Panc1 (cell line): ENCODE measurements around the gene NELFCD. TPM values are rescaled to one million over a fixed set of nuclear protein-coding genes. Genes with fewer than 3 reads are reported as not detected.

ENCODE experiments used
- ATAC-seq: fragments of 200-7000 bp; cut with Tn5 transposase; 2 replicates; pipeline ENCODE4 v1.9.1; 2020; ENCODE audit warnings: mild to moderate bottlenecking, moderate library complexity
- BruUV-seq: library from RNA; stranded (reverse); fragments of 400-500 nt; replicated peaks from 2 replicates; lab custom pipeline; 2021; lab: Mats Ljungman, UMichigan
- CTCF ChIA-PET: fragments of 300-600 bp; sonication (Branson Sonifier 250); formaldehyde crosslinking; loops from one replicate; lab custom pipeline; 2022; ENCODE audit warnings: antibody characterized with exemption; lab: Charles Lee
- POLR2A ChIA-PET: fragments of 300-600 bp; sonication (Branson Sonifier 250); formaldehyde crosslinking; loops from one replicate; lab custom pipeline; 2022; ENCODE audit warnings: antibody characterized with exemption; lab: Charles Lee
- DNase-seq: peaks from one replicate; pipeline ENCODE4 v3.0.0-alpha.2; 2010; ENCODE audit warnings: low read depth, low spot score
- H3K27ac ChIP-seq: 2 replicates; pipeline ENCODE4 v1.5.1; 2011; ENCODE audit warnings: mild to moderate bottlenecking, low read length, inconsistent platforms
- H3K27me3 ChIP-seq: fragments of 200-500 bp; sonication (Bioruptor generic); 2 replicates; pipeline ENCODE4 v1.6.0; 2014; ENCODE audit warnings: low read length, inconsistent platforms; ENCODE audit not compliant: control insufficient read depth, insufficient read depth
- H3K36me3 ChIP-seq: fragments of 200-500 bp; sonication (Bioruptor generic); 2 replicates; pipeline ENCODE4 v1.5.1; 2014; ENCODE audit warnings: inconsistent platforms, mild to moderate bottlenecking, low read length, moderate library complexity; ENCODE audit not compliant: control insufficient read depth, insufficient read depth
- H3K4me1 ChIP-seq: 2 replicates; pipeline ENCODE4 v1.5.1; 2011; ENCODE audit warnings: inconsistent platforms, mild to moderate bottlenecking, low read length, moderate library complexity; ENCODE audit not compliant: control insufficient read depth, insufficient read depth
- H3K4me3 ChIP-seq, 2 experiments: 2 replicates each; pipeline ENCODE4 v1.5.1; 2011 to 2012; ENCODE audit warnings: low read depth in 2 of 2, low read length in 2 of 2, mild to moderate bottlenecking in 2 of 2, inconsistent platforms in 1 of 2, moderate library complexity in 1 of 2
- H3K9me3 ChIP-seq: fragments of 200-500 bp; sonication (Bioruptor generic); 2 replicates; pipeline ENCODE4 v1.5.1; 2014; ENCODE audit warnings: low read depth, mild to moderate bottlenecking, inconsistent platforms, low read length, moderate library complexity; ENCODE audit not compliant: control insufficient read depth, insufficient read depth
- CTCF ChIP-seq: fragments of 450-650 bp; IDR thresholded peaks from 2 replicates; pipeline ENCODE4 v1.5.1; 2017; ENCODE audit warnings: mild to moderate bottlenecking
- POLR2AphosphoS5 ChIP-seq: IDR thresholded peaks from 2 replicates; pipeline ENCODE4 v1.6.1; 2012; ENCODE audit warnings: mild to moderate bottlenecking, low read depth, low read length, moderate library complexity
- REST ChIP-seq, 2 experiments: IDR thresholded peaks; 2 replicates each; pipeline ENCODE4 v1.6.1; 2011 to 2012; ENCODE audit warnings: low read depth in 2 of 2, control low read depth in 1 of 2, low read length in 1 of 2, mild to moderate bottlenecking in 1 of 2, moderate library complexity in 1 of 2; ENCODE audit not compliant: insufficient read depth in 1 of 2
- SIN3A ChIP-seq: IDR thresholded peaks from 2 replicates; pipeline ENCODE4 v1.6.1; 2012; ENCODE audit warnings: low read depth, mild to moderate bottlenecking, low read length, moderate library complexity, borderline replicate concordance; ENCODE audit not compliant: insufficient read depth
- TCF7L2 ChIP-seq: IDR thresholded peaks from 2 replicates; pipeline ENCODE4 v1.6.1; 2011; ENCODE audit warnings: mild to moderate bottlenecking, low read depth, low read length, inconsistent platforms
- in situ Hi-C: cut with HindIII; loops from 2 replicates; pipeline ENCODE4 v1.10.0; 2016; ENCODE audit warnings: low sequenced_read_pairs, low pct_unique_long_range_greater_than_20kb
- intact Hi-C: fragments of 100-400 bp; cut with micrococcal nuclease; formaldehyde crosslinking; loops from one replicate; pipeline ENCODE4 v1.10.0; 2022; ENCODE audit not compliant: unreplicated experiment
- total RNA-seq: library from RNA; stranded (reverse); gene quantifications from one replicate; pipeline ENCODE4 v1.2.1, GENCODE V29; 2021; ENCODE audit not compliant: unreplicated experiment

NELFCD gene
- total RNA-seq, 1 experiment from 2014 or later: 108 TPM

- no peak for ATAC-seq
- POLR2A ChIA-PET: no interaction called here
Measured at GRCh38 chr20:58950603-58951002, 30.5 kb upstream of the NELFCD start.

GRCh38 chr20:58953050-58953449 is 28.0 kb upstream of the NELFCD start:
- no peak for ATAC-seq
- Histone ChIP-seq H3K27ac (no peak overlapping the region), H3K4me3 (no peak overlapping the region), H3K4me1 (no peaks in the 10 kb centered on the region), H3K9me3 (no peaks in the 10 kb centered on the region), H3K27me3 (no peaks in the 10 kb centered on the region), H3K36me3 (no peaks in the 10 kb centered on the region)
- in situ Hi-C loops: no loop called here
- ChIA-PET POLR2A (no interaction called here), CTCF (no interaction called here)
- BruUV-seq: no TSS peak
- DNase-seq: no peak
- intact Hi-C loops: no loop called here
- TF ChIP-seq SIN3A: no peak
- no peak for TF ChIP-seq REST (IDR thresholded peaks at IDR 0.05; ENCODE audit: insufficient read depth in 1 of 2, low read depth in 2 of 2, low read length in 1 of 2)
- TF ChIP-seq CTCF: no peak
- TF ChIP-seq TCF7L2: no peak
- TF ChIP-seq POLR2AphosphoS5: no peak

More at GRCh38 chr20:58950603-58951002, 30.5 kb upstream of the NELFCD start:
- in situ Hi-C loops (no loop called here), intact Hi-C loops (no loop called here)
- Histone ChIP-seq H3K4me3 (no peak overlapping the region), H3K4me1 (no peaks in the 10 kb centered on the region), H3K27me3 (no peaks in the 10 kb centered on the region), H3K36me3 (no peaks in the 10 kb centered on the region), H3K27ac (no peak overlapping the region), H3K9me3 (no peaks in the 10 kb centered on the region)
- no peak for DNase-seq
- CTCF ChIA-PET: no interaction called here
- TF ChIP-seq REST (IDR thresholded peaks at IDR 0.05; ENCODE audit: insufficient read depth in 1 of 2, low read depth in 2 of 2, low read length in 1 of 2): no peak
- TF ChIP-seq CTCF: peak; percentile 23; the same call in 1 of the 2 replicates
- BruUV-seq: no TSS peak
